Measurements from ENCODE around the gene IMPA2. TPM values are rescaled to one million over a fixed set of nuclear protein-coding genes. Genes with fewer than 3 reads are reported as not detected.

IMPA2 gene
- total and polyA plus RNA-seq, 2 of the 8 experiments (the other 6 are each of a cell fraction or from before 2014, with no cell fraction given), result 102 to 140 TPM

GRCh38 chr18:12007063-12007462 is 25.8 kb downstream of the IMPA2 start (continued):
- no peak for TF ChIP-seq FOSL1 (IDR thresholded peaks at IDR 0.05; ENCODE audit: insufficient read depth, low read depth, low read length)
- TF ChIP-seq BACH1 (IDR thresholded peaks at IDR 0.05; ENCODE audit: low read length), result no peak
- TF ChIP-seq POU5F1 (IDR thresholded peaks at IDR 0.05; ENCODE audit: low read depth, low read length), result no peak
- no peak for TF ChIP-seq YY1 (IDR thresholded peaks at IDR 0.05; ENCODE audit: low read depth, low read length)
- TF ChIP-seq ZNF274 (IDR thresholded peaks at IDR 0.05; ENCODE audit: borderline replicate concordance, extremely low read depth, low read length), result no peak

Data from H1 (cell line).